HT-29 (cell line): ENCODE results near the gene CLEC12A. TPM values are rescaled to one million over a fixed set of nuclear protein-coding genes. Genes with fewer than 3 reads are reported as not detected.

Experiments
- DNase-seq: peaks from one replicate; pipeline ENCODE4 v3.0.0-alpha.2; 2015; ENCODE audit warnings: low spot score
- total RNA-seq: library from RNA; depleted of rRNA; stranded (reverse); fragments of >200 nt; shearing (Covaris generic); gene quantifications from 2 replicates; pipeline ENCODE4 v1.2.3, GENCODE V29; 2014; rRNA removed

Gene CLEC12A
- total RNA-seq, 1 experiment from 2014 or later, result not detected

GRCh38 chr12:10033783-10034545 is 62.8 kb downstream of the CLEC12A start:
- DNase-seq, result peak; percentile 53

Other genes with a start within 250 kb of the CLEC12A start
- gene CLECL1, start 238.3 kb upstream of the CLEC12A start, total RNA-seq, result not detected in 2 replicates
- not detected in 2 replicates for gene CD69, start 210.5 kb upstream of the CLEC12A start, total RNA-seq
- gene KLRF1, start 143.9 kb upstream of the CLEC12A start, total RNA-seq, result not detected in 2 replicates
- gene CLEC2B, start 102.1 kb upstream of the CLEC12A start, total RNA-seq, result not detected in 2 replicates
- not detected in 2 replicates for gene KLRF2, start 89.9 kb upstream of the CLEC12A start, total RNA-seq
- not detected in 2 replicates for gene CLEC2A, start 39.0 kb upstream of the CLEC12A start, total RNA-seq
- not detected in 2 replicates for gene CLEC1B, start 27.7 kb downstream of the CLEC12A start, total RNA-seq
- not detected in 2 replicates for gene CLEC12B, start 39.2 kb downstream of the CLEC12A start, total RNA-seq
- gene CLEC9A, start 59.3 kb downstream of the CLEC12A start, total RNA-seq, result not detected in 2 replicates
- gene CLEC1A, start 127.6 kb downstream of the CLEC12A start, total RNA-seq, result not detected in 2 replicates
- not detected in 2 replicates for gene CLEC7A, start 158.8 kb downstream of the CLEC12A start, total RNA-seq
- not detected in 2 replicates for gene OLR1, start 200.7 kb downstream of the CLEC12A start, total RNA-seq
- not detected in 2 replicates for gene TMEM52B, start 207.6 kb downstream of the CLEC12A start, total RNA-seq
- gene GABARAPL1, start 241.5 kb downstream of the CLEC12A start, total RNA-seq, result 7.9 and 17.4 TPM in 2 replicates